ENCODE results near the gene SLC25A41.

DNA sequence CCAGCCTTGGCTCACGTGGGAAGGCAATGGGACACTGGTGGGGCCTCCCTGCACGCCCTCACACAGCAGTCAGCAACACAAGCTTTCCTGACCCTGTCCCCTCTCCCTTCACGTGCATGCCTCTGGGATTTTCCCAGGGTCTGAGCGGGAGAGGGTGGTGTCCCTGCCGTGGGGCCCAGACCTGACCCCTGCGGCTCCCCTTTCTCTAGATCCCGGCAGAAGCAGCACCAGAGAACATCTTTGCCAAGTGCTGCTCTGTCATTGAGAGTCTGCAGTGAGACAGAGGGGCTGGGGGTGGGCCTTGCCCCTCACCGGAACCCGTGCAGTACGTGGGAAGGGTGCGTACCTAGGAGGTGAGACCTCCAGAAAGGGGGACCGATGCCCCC lies 21.5 kb downstream of the SLC25A41 start:
- no peak for TF ChIP-seq POLR2A (IDR thresholded peaks at IDR 0.05)
- TF ChIP-seq, protein P1, sequence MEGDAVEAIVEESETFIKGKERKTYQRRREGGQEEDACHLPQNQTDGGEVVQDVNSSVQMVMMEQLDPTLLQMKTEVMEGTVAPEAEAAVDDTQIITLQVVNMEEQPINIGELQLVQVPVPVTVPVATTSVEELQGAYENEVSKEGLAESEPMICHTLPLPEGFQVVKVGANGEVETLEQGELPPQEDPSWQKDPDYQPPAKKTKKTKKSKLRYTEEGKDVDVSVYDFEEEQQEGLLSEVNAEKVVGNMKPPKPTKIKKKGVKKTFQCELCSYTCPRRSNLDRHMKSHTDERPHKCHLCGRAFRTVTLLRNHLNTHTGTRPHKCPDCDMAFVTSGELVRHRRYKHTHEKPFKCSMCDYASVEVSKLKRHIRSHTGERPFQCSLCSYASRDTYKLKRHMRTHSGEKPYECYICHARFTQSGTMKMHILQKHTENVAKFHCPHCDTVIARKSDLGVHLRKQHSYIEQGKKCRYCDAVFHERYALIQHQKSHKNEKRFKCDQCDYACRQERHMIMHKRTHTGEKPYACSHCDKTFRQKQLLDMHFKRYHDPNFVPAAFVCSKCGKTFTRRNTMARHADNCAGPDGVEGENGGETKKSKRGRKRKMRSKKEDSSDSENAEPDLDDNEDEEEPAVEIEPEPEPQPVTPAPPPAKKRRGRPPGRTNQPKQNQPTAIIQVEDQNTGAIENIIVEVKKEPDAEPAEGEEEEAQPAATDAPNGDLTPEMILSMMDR (IDR thresholded peaks at IDR 0.05) = no peak
